NCI-H1417 (cell line): ENCODE data around the gene TUBGCP3.
A peak's percentile ranks its signal among the peaks of the same experiment; 100 is the strongest.

ENCODE experiments used
- DNase-seq, 3 experiments: peaks; one replicate each; lab custom pipeline; 2025; lab: John Stamatoyannopoulos, UW

Gene TUBGCP3

GRCh38 chr13:112616586-112617362 lies 28.8 kb upstream of the TUBGCP3 start:
- DNase-seq, result peak in 2 of 3 experiments; percentile 41 to 64

DNA sequence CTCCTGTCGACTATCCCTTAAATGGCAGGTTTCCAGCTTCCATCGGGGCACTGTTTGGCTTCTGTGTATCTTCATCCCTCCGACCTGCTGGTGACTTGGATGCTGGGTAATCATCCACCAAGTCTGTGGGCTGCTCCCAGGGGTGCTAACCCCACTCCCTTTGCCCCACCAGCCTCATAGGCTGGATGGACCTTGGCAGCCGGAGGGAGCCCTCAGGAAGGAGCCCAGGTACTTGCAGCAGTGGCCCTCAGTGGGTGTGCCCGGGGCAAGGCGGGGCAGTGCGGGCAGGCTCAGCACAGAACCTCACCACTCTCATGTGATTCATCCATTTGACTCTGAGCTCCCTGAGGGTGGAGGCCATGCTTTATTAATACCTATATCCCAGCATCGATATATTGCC lies 27.4 kb upstream of the TUBGCP3 start:
- no peak for DNase-seq

DNA sequence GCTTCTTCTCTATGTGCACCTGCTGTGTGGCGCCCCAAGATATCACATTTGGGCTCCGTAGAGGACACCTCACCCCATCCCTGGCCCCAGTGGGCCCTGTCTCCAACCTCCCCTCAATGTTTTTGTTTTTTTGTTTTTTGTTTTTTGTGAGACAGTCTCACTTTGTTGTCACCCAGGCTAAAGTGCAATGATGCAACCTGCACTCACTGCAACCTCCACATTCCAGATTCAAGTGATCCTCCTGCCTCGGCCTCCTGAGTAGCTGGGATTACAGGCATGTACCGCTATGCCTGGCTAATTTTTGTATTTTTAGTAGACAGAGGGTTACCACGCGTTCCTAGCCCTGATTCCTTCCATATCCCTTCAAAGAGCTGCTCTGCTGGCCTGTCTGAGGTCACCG lies 26.9 kb upstream of the TUBGCP3 start:
- DNase-seq, result no peak

GRCh38 chr13:112608212-112608611 lies 20.3 kb upstream of the TUBGCP3 start:
- no peak for DNase-seq

- peak; percentile 92 to 97 (median 96) for DNase-seq
These were observed 18.4 kb upstream of the TUBGCP3 start for GRCh38 chr13:112606109-112607001.

DNA sequence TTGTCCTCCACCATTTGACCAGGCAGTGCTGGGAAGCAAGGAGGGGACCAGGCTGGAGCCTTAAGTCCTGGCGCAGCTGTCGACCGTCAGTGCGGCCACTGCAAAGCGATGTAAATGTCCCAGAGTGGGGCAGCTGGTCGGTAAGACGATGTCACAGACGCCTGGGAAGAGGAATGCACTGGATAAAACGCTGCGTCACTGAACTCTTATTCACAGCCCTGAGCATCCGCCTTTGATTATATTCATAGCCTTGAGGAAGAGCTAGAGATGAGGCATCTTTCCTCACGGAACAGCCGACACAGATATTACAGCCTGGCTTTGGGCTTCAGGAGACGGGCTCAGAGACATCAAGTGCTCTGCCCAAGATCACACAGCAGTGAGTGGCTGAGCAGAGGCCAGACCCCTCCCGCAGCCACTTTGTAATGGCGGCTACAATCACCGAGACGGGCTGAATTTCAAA lies 17.6 kb upstream of the TUBGCP3 start:
- DNase-seq, result peak in 1 of 3 experiments; percentile 39

GRCh38 chr13:112603641-112604225 lies 15.8 kb upstream of the TUBGCP3 start:
- DNase-seq, result no peak

DNA sequence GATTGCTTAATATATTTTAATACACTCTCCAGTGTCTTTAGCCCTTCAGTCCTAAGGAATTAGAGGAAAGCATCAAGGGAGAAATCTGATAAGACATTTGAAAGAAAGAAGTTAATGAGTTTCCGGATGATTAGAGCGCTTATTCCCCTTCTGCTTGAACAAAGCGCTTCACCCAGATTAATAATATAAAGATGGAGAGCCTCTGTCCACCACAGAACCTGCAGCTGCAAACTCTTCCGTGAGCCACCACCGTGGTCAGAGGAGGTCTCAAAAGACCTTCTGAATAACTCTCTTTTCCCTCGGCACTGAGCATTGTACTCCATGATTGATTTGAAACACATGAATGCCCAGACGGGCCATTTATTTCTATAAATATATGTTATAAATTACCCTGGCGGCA lies 14.2 kb upstream of the TUBGCP3 start:
- DNase-seq, result peak; percentile 17 to 63 (median 51)

- DNase-seq, result no peak
These were observed 13.4 kb upstream of the TUBGCP3 start for GRCh38 chr13:112601371-112601770.

- DNase-seq, result no peak
These were observed 8.3 kb upstream of the TUBGCP3 start for GRCh38 chr13:112596235-112596634.

DNA sequence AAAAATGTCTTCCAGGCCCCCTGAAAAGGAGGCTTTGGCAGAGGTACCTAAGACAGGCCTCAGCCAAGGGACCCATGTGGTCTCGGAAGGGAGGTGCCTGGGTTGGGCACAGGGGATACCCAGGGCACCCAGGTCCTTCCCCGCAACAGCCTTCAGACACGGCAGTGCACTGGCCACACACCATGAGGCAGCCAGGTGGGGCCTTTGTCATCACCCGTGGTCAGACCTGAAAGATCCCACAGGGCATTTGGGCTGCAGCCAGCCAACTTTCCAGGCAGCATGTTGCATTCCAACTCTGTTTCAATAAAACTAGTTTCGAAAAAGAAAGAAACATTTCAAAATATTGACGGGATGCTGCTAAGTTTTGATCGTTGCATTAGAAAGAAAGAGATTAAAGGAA lies 4.7 kb upstream of the TUBGCP3 start:
- no peak for DNase-seq

DNA sequence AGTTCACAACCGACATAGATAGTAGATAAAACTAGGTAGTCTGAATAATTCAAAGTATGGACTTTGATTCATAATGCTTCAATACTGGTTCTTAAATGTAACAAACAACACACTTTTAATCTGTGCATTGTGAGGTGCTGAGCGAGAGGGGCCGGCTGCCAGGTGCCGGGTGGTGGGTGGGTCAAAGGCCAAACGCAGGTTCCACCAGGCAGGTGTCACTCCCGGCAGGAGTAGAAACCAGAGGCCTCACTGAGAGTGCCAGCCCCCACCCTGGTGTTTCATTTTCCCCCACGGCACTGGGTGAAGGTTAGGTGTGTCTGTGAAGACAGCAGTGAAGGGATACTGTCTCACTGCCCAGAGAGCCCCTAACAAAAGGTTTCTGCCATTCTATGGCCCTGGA lies 4.2 kb upstream of the TUBGCP3 start:
- DNase-seq, result no peak

GRCh38 chr13:112588490-112589297 lies 741 bp upstream of the TUBGCP3 start:
- DNase-seq, result peak in 2 of 3 experiments; percentile 76 to 89

DNA sequence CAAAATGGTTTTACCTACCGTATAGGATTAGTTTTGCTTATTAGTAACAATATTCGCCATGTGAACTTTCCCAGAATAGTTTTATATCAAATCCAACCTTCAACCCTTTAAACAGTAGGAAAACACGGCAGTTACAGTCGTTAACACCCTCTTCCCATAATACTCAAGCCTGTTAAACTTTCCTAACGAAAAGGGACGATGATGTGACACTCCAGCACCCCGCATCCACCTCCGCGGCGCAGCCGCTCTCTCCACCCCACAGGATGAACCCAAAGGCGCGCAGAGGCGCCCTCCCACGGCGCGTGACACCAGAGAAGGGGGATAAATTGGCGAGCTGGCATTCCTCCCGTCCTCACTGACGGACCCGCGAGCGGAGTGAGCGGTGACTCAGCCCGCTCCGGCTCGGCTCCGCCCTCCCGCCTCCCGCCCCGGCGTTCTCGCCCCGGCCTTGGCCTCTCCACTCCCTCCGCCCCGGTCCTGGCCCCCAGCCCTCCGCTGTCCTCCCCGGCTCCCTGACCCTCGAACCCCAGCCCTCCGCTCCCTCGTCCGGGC lies 665 bp downstream of the TUBGCP3 start:
- peak; percentile 69 to 94 (median 92) for DNase-seq

DNA sequence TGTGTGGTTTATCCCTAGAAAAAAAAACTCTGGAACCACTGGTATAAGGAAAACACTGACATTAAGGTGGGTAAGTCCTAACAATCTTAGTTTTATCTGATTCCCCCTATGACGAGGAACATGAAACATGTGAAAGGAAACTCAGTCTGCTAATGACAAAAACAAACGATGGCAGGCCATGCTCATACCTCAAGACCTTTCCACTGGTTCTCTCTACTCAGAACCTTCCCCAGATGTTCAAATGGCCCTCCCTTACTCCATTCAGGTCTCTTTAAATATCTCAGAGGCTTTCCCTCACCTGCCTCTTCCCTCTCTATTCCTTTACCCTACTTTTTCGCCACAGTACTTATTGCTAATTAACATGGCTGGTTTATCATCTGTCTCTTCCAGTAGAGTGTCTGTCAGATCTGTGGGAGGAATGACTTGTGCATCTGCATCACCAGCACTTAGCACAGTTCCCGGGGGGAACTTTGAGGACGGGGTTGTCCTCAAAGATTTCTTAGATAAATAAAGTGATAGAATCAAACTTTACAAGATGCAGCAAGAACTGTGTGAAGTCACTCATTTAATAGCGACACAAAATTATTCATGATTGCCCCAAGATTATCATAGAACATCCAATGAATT lies 1.5 kb downstream of the TUBGCP3 start:
- peak in 1 of 3 experiments; percentile 36 for DNase-seq

GRCh38 chr13:112583592-112584277 lies 4.2 kb downstream of the TUBGCP3 start:
- no peak for DNase-seq

DNA sequence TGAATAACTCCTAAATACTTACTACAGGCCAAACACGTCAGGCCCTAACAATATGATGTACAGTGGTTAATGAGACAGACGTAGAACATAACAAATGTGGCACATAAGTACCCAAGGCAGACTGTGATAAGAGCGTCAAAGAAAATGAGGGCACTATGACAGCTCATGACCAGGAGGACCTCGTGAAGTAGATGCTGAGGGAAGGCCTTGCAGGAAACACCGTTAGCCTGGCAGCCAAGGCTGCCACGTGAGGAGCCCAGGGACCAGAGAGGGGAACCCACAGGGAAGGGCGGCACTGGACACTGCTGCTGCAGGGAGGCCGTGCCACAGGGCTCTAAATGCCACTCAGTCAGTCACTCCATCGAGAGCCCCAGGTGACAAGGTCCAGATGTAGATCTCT lies 5.7 kb downstream of the TUBGCP3 start:
- no peak for DNase-seq

DNA sequence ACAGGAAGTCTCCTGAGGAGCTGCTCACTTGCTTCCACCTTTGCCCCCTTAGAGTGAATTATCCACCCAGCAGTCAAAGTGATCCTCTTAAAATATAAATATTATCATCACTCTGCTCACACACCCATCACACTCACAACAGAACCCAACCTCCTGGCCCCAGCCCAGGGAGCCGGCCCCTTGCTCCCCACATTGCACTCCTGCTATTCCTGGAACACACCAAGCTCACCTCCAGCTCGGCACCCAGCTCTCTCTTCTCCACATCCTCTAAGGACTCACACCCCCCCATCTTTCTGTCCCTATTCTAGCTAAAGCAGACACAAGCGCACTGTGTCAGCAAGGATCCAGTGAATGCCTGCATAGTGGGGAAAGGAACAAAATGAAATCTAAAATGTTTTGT lies 7.0 kb downstream of the TUBGCP3 start:
- DNase-seq, result no peak

DNA sequence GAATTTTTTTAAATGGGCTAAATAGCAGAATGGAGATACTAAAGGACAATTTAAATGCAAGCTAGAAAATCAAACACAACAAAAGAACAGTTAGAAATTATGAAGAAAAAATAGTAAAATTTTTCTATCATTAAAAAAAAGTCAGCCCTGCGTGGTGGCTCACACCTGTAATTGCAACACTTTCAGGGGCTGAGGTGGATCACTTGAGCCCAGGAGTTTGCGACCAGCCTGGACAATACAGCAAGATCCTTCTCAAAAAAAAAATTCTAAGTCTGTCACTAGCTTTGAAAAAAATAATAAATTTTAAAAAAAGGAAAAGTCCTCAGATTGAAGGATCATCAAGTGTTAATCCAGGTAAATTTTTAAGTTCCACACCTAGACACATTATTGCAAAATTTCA lies 7.7 kb downstream of the TUBGCP3 start:
- no peak for DNase-seq

- DNase-seq, result no peak
These were observed 8.6 kb downstream of the TUBGCP3 start for GRCh38 chr13:112579310-112579843.
